MM.1S (cell line): Measurements from ENCODE around the gene PNPLA3.

Experiments
- DNase-seq: peaks from one replicate; pipeline ENCODE4 v3.0.0-alpha.2; 2015
- H2AFZ ChIP-seq: fragments of 300-600 bp; sonication (generic); 2 replicates; pipeline ENCODE4 v1.6.0; 2016; ENCODE audit warnings: antibody characterized with exemption, low read length
- H3F3A ChIP-seq: fragments of 300-600 bp; sonication (generic); 2 replicates; pipeline ENCODE4 v1.6.1; 2016; ENCODE audit warnings: mild to moderate bottlenecking, antibody characterized with exemption, low read length, moderate library complexity, mixed read lengths; ENCODE audit not compliant: insufficient read depth
- H3K27ac ChIP-seq: fragments of 300-600 bp; sonication (generic); 2 replicates; pipeline ENCODE4 v1.5.1; 2016; ENCODE audit warnings: mild to moderate bottlenecking, low read length
- H3K27me3 ChIP-seq: fragments of 300-600 bp; sonication (generic); replicated peaks from 2 replicates; pipeline ENCODE4 v1.6.0; 2016; ENCODE audit warnings: low read length; ENCODE audit not compliant: insufficient read depth
- H3K36me3 ChIP-seq: fragments of 300-600 bp; sonication (generic); replicated peaks from 2 replicates; pipeline ENCODE4 v1.6.1; 2016; ENCODE audit warnings: mild to moderate bottlenecking, low read length, mixed read lengths; ENCODE audit not compliant: insufficient read depth
- H3K4me1 ChIP-seq: fragments of 300-600 bp; sonication (generic); 2 replicates; pipeline ENCODE4 v1.6.1; 2016; ENCODE audit warnings: low read length, mixed read lengths
- H3K4me2 ChIP-seq: fragments of 300-600 bp; sonication (generic); 2 replicates; pipeline ENCODE4 v1.6.0; 2016; ENCODE audit warnings: low read depth, low read length
- H3K4me3 ChIP-seq: fragments of 300-600 bp; sonication (generic); 2 replicates; pipeline ENCODE4 v1.5.1; 2016; ENCODE audit warnings: low read length, mixed read lengths
- H3K79me2 ChIP-seq: fragments of 300-600 bp; sonication (generic); 2 replicates; pipeline ENCODE4 v1.6.1; 2016; ENCODE audit warnings: mixed run types, low read length, mixed read lengths
- H3K9ac ChIP-seq: fragments of 300-600 bp; sonication (generic); 2 replicates; pipeline ENCODE4 v1.6.1; 2016; ENCODE audit warnings: low read length, mixed read lengths
- H3K9me2 ChIP-seq: fragments of 300-600 bp; sonication (generic); replicated peaks from 2 replicates; pipeline ENCODE4 v1.6.1; 2016; ENCODE audit warnings: mild to moderate bottlenecking, low read length, mixed read lengths; ENCODE audit not compliant: insufficient read depth
- H3K9me3 ChIP-seq: fragments of 300-600 bp; sonication (generic); replicated peaks from 2 replicates; pipeline ENCODE4 v1.6.1; 2016; ENCODE audit warnings: mild to moderate bottlenecking, low read length, mixed read lengths; ENCODE audit not compliant: insufficient read depth
- H4K20me1 ChIP-seq: fragments of 300-600 bp; sonication (generic); 2 replicates; pipeline ENCODE4 v1.6.1; 2016; ENCODE audit warnings: mild to moderate bottlenecking, low read length, moderate library complexity, mixed read lengths; ENCODE audit not compliant: insufficient read depth
- EZH2 ChIP-seq: fragments of 300-600 bp; sonication (generic); optimal IDR thresholded peaks from 2 replicates; pipeline ENCODE3; 2017; ENCODE audit warnings: low read depth, mild to moderate bottlenecking, antibody characterized with exemption, low read length, mixed read lengths
- EZH2phosphoT487 ChIP-seq: fragments of 300-600 bp; sonication (generic); IDR thresholded peaks from 2 replicates; pipeline ENCODE4 v1.6.1; 2018; ENCODE audit warnings: antibody characterized with exemption, low read length
- TF ChIP-seq, protein P1 (sequence below): fragments of 300-600 bp; sonication (generic); IDR thresholded peaks from 2 replicates; pipeline ENCODE4 v1.5.1; 2016; ENCODE audit warnings: antibody characterized with exemption, low read length, mixed read lengths

The PNPLA3 gene

DNA sequence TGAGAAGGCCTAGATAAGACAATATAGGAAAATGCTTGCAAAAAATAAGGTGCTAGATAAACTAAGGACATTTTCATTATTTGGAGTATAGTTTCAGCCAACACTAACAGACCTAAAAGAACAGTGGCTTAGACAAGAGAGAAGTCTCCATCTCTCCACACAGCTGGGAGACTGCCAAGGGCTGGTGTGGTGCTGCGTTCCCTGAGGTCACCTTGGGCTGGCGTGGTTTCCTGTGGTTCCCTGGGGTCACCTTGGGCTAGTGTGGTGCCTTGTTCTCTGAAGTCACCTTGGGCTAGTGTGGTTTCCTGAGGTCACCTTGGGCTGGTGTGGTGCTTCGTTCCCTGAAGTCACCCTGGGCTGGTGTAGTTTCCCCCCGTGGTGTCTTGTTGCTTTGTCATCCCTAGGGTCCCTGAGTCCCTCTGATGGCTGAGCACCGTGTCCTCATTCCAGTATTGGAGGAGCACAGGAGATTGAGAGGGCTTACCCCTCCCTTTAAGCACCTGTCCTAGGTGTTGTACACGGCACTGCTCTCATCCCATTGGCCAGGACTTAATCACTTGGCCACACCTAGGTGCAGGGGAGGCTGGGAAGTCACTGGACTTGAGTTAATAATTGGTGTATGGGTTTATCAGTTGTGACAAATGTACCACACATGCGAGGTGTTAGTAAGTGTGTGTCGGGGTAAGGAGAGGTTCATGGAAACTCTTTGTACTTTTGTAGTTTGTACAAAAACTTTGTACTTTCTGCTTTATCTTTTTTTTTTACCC is 46.6 kb downstream of the PNPLA3 start:
- no peak for DNase-seq
- H3F3A ChIP-seq = no peaks in the 10 kb centered on the region
- H3K4me1 ChIP-seq = no peaks in the 10 kb centered on the region
- no peak overlapping the region for H3K4me2 ChIP-seq
- H3K36me3 ChIP-seq = no peaks in the 10 kb centered on the region; the same call in 1 of the 2 replicates
- H3K27me3 ChIP-seq = no peaks in the 10 kb centered on the region
- H2AFZ ChIP-seq = no peak overlapping the region
- H3K9me2 ChIP-seq = no peaks in the 10 kb centered on the region
- H3K4me3 ChIP-seq = no peak overlapping the region
- TF ChIP-seq, protein P1, sequence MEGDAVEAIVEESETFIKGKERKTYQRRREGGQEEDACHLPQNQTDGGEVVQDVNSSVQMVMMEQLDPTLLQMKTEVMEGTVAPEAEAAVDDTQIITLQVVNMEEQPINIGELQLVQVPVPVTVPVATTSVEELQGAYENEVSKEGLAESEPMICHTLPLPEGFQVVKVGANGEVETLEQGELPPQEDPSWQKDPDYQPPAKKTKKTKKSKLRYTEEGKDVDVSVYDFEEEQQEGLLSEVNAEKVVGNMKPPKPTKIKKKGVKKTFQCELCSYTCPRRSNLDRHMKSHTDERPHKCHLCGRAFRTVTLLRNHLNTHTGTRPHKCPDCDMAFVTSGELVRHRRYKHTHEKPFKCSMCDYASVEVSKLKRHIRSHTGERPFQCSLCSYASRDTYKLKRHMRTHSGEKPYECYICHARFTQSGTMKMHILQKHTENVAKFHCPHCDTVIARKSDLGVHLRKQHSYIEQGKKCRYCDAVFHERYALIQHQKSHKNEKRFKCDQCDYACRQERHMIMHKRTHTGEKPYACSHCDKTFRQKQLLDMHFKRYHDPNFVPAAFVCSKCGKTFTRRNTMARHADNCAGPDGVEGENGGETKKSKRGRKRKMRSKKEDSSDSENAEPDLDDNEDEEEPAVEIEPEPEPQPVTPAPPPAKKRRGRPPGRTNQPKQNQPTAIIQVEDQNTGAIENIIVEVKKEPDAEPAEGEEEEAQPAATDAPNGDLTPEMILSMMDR = no peak
- TF ChIP-seq EZH2 (no peak), EZH2phosphoT487 (no peak)
- H3K27ac ChIP-seq = no peak overlapping the region
- H3K79me2 ChIP-seq = no peaks in the 10 kb centered on the region
- no peaks in the 10 kb centered on the region for H3K9me3 ChIP-seq
- no peak overlapping the region for H3K9ac ChIP-seq
- no peaks in the 10 kb centered on the region for H4K20me1 ChIP-seq

DNA sequence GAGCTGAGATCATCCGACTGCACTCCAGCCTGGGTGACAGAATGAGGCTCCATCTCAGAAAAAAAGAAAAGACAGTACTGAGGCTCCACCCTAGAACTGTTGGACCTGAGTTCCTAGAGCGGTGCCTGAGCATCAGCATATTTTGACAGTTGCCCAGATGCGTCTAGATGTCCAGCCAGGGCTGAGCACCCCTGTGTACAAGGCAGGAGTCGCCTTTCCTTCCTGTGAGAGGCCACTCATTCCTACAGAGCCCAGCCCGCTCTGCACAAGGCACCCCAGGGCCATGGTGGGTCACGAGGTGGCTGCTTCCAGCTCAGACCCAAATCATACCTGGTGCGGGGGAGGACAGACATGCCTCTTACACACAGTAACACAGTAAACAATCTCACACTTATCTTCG is 47.5 kb downstream of the PNPLA3 start:
- no peaks in the 10 kb centered on the region for H3K9me2 ChIP-seq
- no peak overlapping the region for H3K9ac ChIP-seq
- H3K27me3 ChIP-seq = no peaks in the 10 kb centered on the region
- TF ChIP-seq EZH2 (no peak), EZH2phosphoT487 (no peak)
- TF ChIP-seq, protein P1 = no peak
- no peak for DNase-seq
- H3K36me3 ChIP-seq = peaks cover 3% of the 10 kb centered on the region; the same call in 1 of the 2 replicates
- no peak overlapping the region for H2AFZ ChIP-seq
- H3K9me3 ChIP-seq = no peaks in the 10 kb centered on the region
- no peak overlapping the region for H3K4me3 ChIP-seq
- no peaks in the 10 kb centered on the region for H3K4me1 ChIP-seq
- H3K27ac ChIP-seq = no peak overlapping the region
- no peaks in the 10 kb centered on the region for H3F3A ChIP-seq
- H3K4me2 ChIP-seq = no peak overlapping the region
- H4K20me1 ChIP-seq = no peaks in the 10 kb centered on the region
- H3K79me2 ChIP-seq = no peaks in the 10 kb centered on the region

DNA sequence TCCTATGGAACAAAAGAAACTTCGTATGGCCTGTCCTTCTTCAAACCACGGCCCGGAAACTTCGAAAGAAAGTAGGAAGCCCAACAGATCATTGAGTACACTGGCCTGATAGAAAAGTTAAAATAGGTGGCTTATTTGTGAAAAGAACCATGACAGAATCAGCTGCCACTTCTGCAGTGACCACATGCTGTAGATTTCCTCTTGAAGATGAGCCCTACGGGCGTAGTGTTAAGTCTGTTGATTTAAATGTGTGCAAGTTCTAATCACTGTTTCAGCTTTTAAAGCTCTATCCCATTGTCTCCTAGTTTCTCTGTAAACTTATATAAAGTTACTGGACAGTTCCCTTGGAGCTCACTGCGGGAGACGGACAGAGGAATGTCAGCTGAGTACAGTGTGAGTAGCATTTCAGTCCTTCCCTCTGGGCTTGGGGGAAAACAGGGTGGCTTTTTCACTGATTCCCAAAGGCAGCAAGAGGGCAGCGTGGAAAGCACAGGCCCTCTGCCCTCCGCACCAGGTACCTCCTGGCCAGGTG is 49.4 kb downstream of the PNPLA3 start:
- Histone ChIP-seq H2AFZ (no peak overlapping the region), H3K9me2 (no peaks in the 10 kb centered on the region), H3K9me3 (no peaks in the 10 kb centered on the region), H3K9ac (no peak overlapping the region), H4K20me1 (no peaks in the 10 kb centered on the region), H3K27ac (no peak overlapping the region), H3K4me3 (no peak overlapping the region), H3K27me3 (no peaks in the 10 kb centered on the region), H3K36me3 (peaks cover 4% of the 10 kb centered on the region; the same call in 1 of the 2 replicates), H3K4me1 (no peaks in the 10 kb centered on the region), H3K4me2 (no peak overlapping the region), H3K79me2 (no peaks in the 10 kb centered on the region), H3F3A (no peaks in the 10 kb centered on the region)
- TF ChIP-seq EZH2phosphoT487 = no peak
- no peak for TF ChIP-seq EZH2
- TF ChIP-seq, protein P1 = no peak
- DNase-seq = no peak
